Astrocyte of the cerebellum (primary cell): Measurements from ENCODE around the gene DMD.

ENCODE experiments used
- DNase-seq: peaks from one replicate; pipeline ENCODE4 v3.0.0-alpha.2; 2011; ENCODE audit warnings: low read depth
- H3K4me3 ChIP-seq: 2 replicates; pipeline ENCODE4 v1.5.1; 2011; ENCODE audit warnings: mild to moderate bottlenecking, low read depth, low read length, moderate library complexity
- in situ Hi-C: cut with HindIII; loops from 2 replicates; pipeline ENCODE4 v1.10.0; 2017; ENCODE audit warnings: low sequenced_read_pairs
- TF ChIP-seq, protein P1 (sequence below): IDR thresholded peaks from 2 replicates; pipeline ENCODE4 v1.5.1; 2012; ENCODE audit warnings: low read length, low read depth, moderate library complexity, mild to moderate bottlenecking; ENCODE audit errors: missing control alignments

The DMD gene

DNA sequence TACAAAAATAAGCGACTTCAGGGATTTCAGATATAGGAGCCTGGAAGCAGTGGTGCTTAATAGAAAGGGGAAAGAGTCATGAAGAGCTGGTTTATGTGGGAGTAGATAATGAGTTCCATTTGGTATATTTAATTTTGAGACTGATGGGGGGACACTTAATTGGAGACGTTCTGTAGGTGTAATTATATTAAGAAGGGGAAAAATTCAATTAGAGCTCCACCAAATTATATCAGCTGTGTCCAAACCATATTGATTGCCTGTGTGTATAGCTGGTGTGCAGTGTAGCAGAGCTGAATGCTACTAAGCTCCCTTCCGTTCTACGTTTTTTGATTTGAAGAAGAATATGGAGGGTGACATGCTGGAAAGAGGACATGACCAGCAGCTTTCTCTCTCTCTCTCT is 282.3 kb downstream of the DMD start:
- TF ChIP-seq, protein P1, sequence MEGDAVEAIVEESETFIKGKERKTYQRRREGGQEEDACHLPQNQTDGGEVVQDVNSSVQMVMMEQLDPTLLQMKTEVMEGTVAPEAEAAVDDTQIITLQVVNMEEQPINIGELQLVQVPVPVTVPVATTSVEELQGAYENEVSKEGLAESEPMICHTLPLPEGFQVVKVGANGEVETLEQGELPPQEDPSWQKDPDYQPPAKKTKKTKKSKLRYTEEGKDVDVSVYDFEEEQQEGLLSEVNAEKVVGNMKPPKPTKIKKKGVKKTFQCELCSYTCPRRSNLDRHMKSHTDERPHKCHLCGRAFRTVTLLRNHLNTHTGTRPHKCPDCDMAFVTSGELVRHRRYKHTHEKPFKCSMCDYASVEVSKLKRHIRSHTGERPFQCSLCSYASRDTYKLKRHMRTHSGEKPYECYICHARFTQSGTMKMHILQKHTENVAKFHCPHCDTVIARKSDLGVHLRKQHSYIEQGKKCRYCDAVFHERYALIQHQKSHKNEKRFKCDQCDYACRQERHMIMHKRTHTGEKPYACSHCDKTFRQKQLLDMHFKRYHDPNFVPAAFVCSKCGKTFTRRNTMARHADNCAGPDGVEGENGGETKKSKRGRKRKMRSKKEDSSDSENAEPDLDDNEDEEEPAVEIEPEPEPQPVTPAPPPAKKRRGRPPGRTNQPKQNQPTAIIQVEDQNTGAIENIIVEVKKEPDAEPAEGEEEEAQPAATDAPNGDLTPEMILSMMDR: no peak
- no peak for DNase-seq
- in situ Hi-C loops: no loop called here
- no peak overlapping the region for H3K4me3 ChIP-seq

DNA sequence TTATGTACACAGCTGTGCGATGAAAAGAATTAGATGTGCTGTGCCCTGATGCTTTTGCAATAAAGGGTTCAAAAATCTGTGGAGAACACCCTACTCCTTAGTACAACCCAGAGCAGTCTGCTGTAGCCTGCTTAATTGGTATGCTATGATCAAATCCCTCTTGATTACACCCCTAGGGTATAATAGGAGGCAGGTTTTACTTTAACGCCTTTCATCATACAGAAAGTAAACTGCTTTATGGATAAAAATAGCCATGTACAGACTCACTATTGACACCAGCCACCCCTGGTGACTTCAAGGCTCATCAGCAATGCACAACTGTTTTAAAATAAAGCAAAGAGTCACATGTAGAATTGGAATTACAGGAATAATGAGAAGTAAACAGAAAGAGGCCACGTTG is 315.3 kb downstream of the DMD start:
- DNase-seq: no peak
- TF ChIP-seq, protein P1: no peak
- in situ Hi-C loops: no loop called here
- H3K4me3 ChIP-seq: no peak overlapping the region

DNA sequence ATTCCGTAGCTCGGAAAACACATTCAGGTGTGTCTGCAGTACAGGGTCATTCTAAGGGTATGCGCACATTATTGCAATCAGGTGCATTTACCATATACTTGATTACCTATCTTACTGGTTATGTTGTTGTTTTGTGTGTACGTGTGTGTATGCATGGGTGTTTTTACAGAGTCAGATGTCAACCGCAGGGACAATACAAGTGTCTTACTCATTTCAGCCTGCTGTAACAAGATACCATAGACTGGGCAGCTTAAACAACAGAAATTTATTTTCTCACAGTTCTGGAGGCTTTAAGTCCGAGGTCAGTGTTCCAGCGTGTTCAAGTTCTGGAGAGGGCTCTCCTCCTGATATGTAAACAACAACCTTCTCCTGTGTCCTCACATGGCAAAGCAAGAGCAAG is 316.7 kb downstream of the DMD start:
- no peak overlapping the region for H3K4me3 ChIP-seq
- in situ Hi-C loops: no loop called here
- DNase-seq: no peak
- TF ChIP-seq, protein P1: no peak

DNA sequence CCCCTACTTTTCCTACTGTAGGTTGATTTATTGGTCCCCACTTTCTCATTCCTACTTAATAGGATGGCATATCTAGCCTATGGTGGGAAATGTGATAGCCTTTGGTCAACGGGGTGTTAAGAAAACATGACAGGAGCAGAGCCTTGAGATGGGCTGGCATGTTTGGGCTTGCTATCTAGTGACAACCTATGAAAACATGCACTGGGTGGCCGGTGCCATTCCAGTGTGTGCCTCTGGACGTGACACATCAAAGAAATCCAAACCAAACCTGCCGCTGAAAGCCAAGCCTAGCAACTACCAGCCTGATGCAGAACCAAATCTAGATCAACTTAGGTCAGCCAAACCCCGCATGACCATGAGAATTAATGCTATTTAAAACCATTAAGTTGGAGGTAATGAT is 317.6 kb downstream of the DMD start:
- TF ChIP-seq, protein P1: no peak
- in situ Hi-C loops: no loop called here
- H3K4me3 ChIP-seq: no peak overlapping the region
- DNase-seq: no peak

DNA sequence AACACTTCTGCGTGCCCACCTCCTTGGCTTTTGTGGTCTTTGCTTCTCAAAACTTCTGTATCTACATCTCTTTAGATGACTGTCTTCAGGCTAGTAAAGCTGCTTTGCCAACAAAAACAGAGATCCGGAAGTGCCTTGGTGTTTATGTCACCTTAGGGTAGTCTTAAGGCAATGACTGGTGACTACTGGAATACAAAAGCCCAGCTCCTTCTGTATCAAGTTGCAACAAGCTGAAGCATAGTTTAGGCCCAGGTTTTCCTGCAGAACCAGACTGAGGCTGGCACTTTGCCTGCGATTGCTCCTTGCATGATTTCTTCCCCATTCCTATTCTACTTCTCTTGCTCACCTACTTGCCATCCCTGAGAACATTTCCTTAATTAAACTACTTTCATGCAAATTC is 333.8 kb downstream of the DMD start:
- TF ChIP-seq, protein P1: no peak
- no peak for DNase-seq

DNA sequence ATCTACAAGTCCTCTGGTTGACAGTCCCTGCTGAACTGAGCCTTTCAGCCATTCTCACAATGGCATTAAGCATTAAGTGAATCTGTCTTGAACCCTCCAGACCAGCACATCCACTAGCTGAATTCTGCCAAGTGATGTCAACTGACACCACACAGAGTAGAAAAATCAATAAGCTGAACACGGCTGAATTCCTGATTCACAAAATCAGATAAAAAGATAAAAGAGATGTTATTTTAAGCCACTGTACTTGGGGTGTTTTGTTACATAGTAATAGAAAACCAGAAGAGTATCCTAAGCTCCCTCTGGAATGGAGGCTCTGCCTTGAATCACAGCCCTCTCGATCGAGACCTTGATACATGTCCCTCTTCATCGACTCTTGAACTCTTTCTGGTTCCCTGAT is 336.5 kb downstream of the DMD start:
- TF ChIP-seq, protein P1: no peak
- H3K4me3 ChIP-seq: no peak overlapping the region
- DNase-seq: no peak
- in situ Hi-C loops: no loop called here

More for the DNA sequence above, 333.8 kb downstream of the DMD start:
- in situ Hi-C loops: no loop called here
- no peak overlapping the region for H3K4me3 ChIP-seq

DNA sequence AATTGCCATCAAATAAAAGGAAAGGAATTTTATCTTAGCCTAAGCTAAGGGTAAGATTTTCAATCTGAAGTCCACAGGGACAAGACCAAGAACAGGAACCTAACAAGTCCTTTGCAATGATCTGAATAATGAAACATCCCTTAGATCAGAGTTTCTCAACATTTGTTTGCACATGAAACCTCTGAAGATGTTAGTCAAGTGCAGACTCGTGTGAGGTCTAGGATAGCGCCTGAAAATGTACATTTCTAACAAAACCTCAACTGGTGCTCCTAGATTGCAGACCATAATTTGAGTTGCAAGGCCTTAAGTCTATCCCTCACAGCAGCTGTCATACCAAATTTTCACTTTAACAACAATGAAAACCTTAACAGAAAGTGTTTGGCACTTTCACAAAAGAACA is 337.6 kb downstream of the DMD start:
- in situ Hi-C loops: no loop called here
- TF ChIP-seq, protein P1: no peak
- H3K4me3 ChIP-seq: no peak overlapping the region
- no peak for DNase-seq
